Keratinocyte (primary cell): ENCODE data around the gene SLC44A5. TPM values are rescaled to one million over a fixed set of nuclear protein-coding genes. Genes with fewer than 3 reads are reported as not detected.
"Not testable (repeated sequence)": the region's sequence is repeated elsewhere in the genome, so short reads cannot be mapped to it uniquely, and the experiment has no call there.

Experiments used
- DNase-seq: peaks from one replicate; pipeline ENCODE4 v3.0.0-alpha.2; 2011; ENCODE audit warnings: low read depth, missing footprints, low spot score
- FAIRE-seq: peaks from 2 replicates; lab custom pipeline; 2011; peaks lifted over from hg19 to GRCh38; lab: Jason Lieb, UNC
- H2AFZ ChIP-seq: 2 replicates; pipeline ENCODE4 v1.6.0; 2012; ENCODE audit warnings: low read length, control low read depth, inconsistent platforms; ENCODE audit not compliant: control insufficient read depth
- H3K27ac ChIP-seq: 2 replicates; pipeline ENCODE4 v1.5.1; 2011; ENCODE audit warnings: low read length; ENCODE audit not compliant: control insufficient read depth, insufficient read depth
- H3K27me3 ChIP-seq: 3 replicates; pipeline ENCODE4 v1.6.0; 2011; ENCODE audit warnings: low read length; ENCODE audit not compliant: control insufficient read depth, insufficient read depth; ENCODE audit errors: extremely low read depth
- H3K36me3 ChIP-seq, 2 experiments: 2 replicates in 1 of 2; 3 replicates in 1 of 2; pipeline ENCODE4 v1.5.1; 2011; ENCODE audit warnings: low read length in 2 of 2, mild to moderate bottlenecking in 1 of 2; ENCODE audit not compliant: control insufficient read depth in 2 of 2, insufficient read depth in 2 of 2; ENCODE audit errors: extremely low read depth in 1 of 2
- H3K4me1 ChIP-seq: 3 replicates; pipeline ENCODE4 v1.5.1; 2011; ENCODE audit warnings: low read length; ENCODE audit not compliant: control insufficient read depth, insufficient read depth; ENCODE audit errors: extremely low read depth
- H3K4me2 ChIP-seq: 3 replicates; pipeline ENCODE4 v1.6.0; 2011; ENCODE audit warnings: low read depth, low read length; ENCODE audit not compliant: control insufficient read depth, insufficient read depth; ENCODE audit errors: extremely low read depth
- H3K4me3 ChIP-seq, 3 experiments: fragments of 200-600 bp in 1 of 3; sonication (generic) in 1 of 3; 2 replicates in 2 of 3; 3 replicates in 1 of 3; pipeline ENCODE4 v1.5.1; 2011 to 2016; ENCODE audit warnings: low read length in 3 of 3, mild to moderate bottlenecking in 3 of 3, control low read depth in 2 of 3, inconsistent platforms in 1 of 3, low read depth in 1 of 3, mixed read lengths in 1 of 3, mixed run types in 1 of 3, moderate library complexity in 1 of 3; ENCODE audit not compliant: control insufficient read depth in 2 of 3, insufficient read depth in 2 of 3; ENCODE audit errors: extremely low read depth in 1 of 3
- H3K79me2 ChIP-seq: 2 replicates; pipeline ENCODE4 v1.6.0; 2012; ENCODE audit warnings: low read length; ENCODE audit not compliant: control insufficient read depth, insufficient read depth
- H3K9ac ChIP-seq: 3 replicates; pipeline ENCODE4 v1.6.0; 2011; ENCODE audit warnings: low read length; ENCODE audit not compliant: control insufficient read depth, insufficient read depth; ENCODE audit errors: extremely low read depth
- H3K9me1 ChIP-seq: 3 replicates; pipeline ENCODE4 v1.6.0; 2011; ENCODE audit warnings: low read length; ENCODE audit not compliant: control insufficient read depth, insufficient read depth; ENCODE audit errors: extremely low read depth
- H3K9me3 ChIP-seq: 2 replicates; pipeline ENCODE4 v1.5.1; 2012; ENCODE audit warnings: low read depth, low read length; ENCODE audit not compliant: control insufficient read depth
- H4K20me1 ChIP-seq: 3 replicates; pipeline ENCODE4 v1.6.0; 2011; ENCODE audit warnings: low read length; ENCODE audit not compliant: control insufficient read depth, insufficient read depth; ENCODE audit errors: extremely low read depth
- EZH2 ChIP-seq: IDR thresholded peaks from one replicate; pipeline ENCODE4 v1.6.1; 2012; ENCODE audit warnings: inconsistent platforms, mild to moderate bottlenecking, low read length, moderate library complexity
- dilution Hi-C: fragments of 300-500 bp; cut with MboI; formaldehyde crosslinking; loops from one replicate; pipeline ENCODE4 v1.7.0; 2020; ENCODE audit warnings: low sequenced_read_pairs; ENCODE audit not compliant: extremely low pct_ligation_motif_present
- polyA plus RNA-seq, 5 experiments: library from polyadenylated mRNA; depleted of rRNA in 3 of 5; stranded (reverse) in 3 of 5; stranded (forward) in 1 of 5; unstranded in 1 of 5; fragments of >200 nt; gene quantifications; 1 replicate in 1 of 5; 2 replicates in 3 of 5; 3 replicates in 1 of 5; pipeline versions ENCODE4 v1.2.1 to v1.2.3, GENCODE V29; 2011 to 2012; ENCODE audit warnings: missing spikeins in 2 of 5, low read depth in 1 of 5, low replicate concordance in 1 of 5
- TF ChIP-seq, protein P1 (sequence below), 3 experiments: IDR thresholded peaks in 1 of 3; conservative IDR thresholded peaks in 1 of 3; optimal IDR thresholded peaks in 1 of 3; 2 replicates in 2 of 3; 3 replicates in 1 of 3; pipeline versions ENCODE3 to v1.5.1; 2011; ENCODE audit warnings: low read length in 3 of 3, mild to moderate bottlenecking in 3 of 3, moderate library complexity in 2 of 3, control low read depth in 1 of 3, inconsistent platforms in 1 of 3; ENCODE audit not compliant: insufficient read depth in 2 of 3; ENCODE audit errors: extremely low read depth in 1 of 3

The SLC44A5 gene
- polyA plus RNA-seq, 1 donor (not counting 4 experiments of a cell fraction or from before 2014, with no cell fraction given): 0.72 TPM

DNA sequence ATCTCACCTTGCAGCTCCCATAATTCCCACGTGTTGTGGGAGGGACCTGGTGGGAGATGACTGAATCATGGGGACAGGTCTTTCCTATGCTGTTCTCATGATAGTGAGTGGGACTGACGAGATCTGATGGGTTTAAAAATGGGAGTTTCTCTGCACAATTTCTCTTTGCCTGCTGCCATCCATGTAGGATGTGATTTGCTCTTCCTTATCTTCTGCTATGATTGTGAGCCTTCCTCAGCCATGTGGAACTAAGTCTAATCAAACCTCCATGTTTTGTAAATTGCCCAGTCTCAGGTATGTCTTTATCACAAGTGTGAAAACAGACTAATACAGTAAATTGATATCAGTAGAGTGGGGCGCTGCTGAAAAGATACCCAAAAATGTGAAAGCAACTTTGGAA is 195.7 kb downstream of the SLC44A5 start:
- dilution Hi-C loops: no loop called here
- no peaks in the 10 kb centered on the region for H3K9me3 ChIP-seq
- H3K27me3 ChIP-seq: no peaks in the 10 kb centered on the region
- H3K27ac ChIP-seq: no peak overlapping the region
- DNase-seq: no peak
- H3K36me3 ChIP-seq: no peaks in the 10 kb centered on the region
- no peak overlapping the region for H3K4me3 ChIP-seq
- no peaks in the 10 kb centered on the region for H3K79me2 ChIP-seq
- H3K9ac ChIP-seq: no peak overlapping the region
- TF ChIP-seq EZH2: no peak
- TF ChIP-seq, protein P1, sequence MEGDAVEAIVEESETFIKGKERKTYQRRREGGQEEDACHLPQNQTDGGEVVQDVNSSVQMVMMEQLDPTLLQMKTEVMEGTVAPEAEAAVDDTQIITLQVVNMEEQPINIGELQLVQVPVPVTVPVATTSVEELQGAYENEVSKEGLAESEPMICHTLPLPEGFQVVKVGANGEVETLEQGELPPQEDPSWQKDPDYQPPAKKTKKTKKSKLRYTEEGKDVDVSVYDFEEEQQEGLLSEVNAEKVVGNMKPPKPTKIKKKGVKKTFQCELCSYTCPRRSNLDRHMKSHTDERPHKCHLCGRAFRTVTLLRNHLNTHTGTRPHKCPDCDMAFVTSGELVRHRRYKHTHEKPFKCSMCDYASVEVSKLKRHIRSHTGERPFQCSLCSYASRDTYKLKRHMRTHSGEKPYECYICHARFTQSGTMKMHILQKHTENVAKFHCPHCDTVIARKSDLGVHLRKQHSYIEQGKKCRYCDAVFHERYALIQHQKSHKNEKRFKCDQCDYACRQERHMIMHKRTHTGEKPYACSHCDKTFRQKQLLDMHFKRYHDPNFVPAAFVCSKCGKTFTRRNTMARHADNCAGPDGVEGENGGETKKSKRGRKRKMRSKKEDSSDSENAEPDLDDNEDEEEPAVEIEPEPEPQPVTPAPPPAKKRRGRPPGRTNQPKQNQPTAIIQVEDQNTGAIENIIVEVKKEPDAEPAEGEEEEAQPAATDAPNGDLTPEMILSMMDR (optimal IDR thresholded peaks at IDR 0.05 in 1 of 3, IDR thresholded peaks at IDR 0.05 in 1 of 3, conservative IDR thresholded peaks at IDR 0.05 in 1 of 3; ENCODE audit: extremely low read depth in 1 of 3, insufficient read depth in 2 of 3, low read length in 3 of 3): no peak
- H3K4me2 ChIP-seq: no peak overlapping the region
- no peaks in the 10 kb centered on the region for H4K20me1 ChIP-seq
- no peaks in the 10 kb centered on the region for H3K4me1 ChIP-seq
- no peak overlapping the region for H2AFZ ChIP-seq
- H3K9me1 ChIP-seq: no peaks in the 10 kb centered on the region
- no peak for FAIRE-seq

DNA sequence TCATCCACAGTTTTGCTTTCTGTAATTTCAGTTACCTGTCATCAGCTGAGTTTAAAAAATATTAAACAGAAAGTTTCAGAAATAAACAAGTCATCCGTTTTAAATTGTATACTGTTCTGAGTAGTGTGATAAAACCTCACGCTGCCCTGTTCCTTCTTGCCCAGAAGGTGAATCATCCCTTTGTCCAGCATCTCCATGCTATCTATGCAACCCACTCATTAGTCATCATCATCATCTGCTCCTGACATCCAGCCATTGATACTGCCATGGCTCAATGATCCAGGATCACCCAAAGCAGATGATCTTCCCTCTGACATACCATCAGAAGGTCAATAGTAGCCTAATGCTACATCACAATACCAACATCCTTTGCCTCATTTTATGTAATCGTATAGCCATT is 198.3 kb downstream of the SLC44A5 start:
- no peaks in the 10 kb centered on the region for H3K4me1 ChIP-seq
- no peaks in the 10 kb centered on the region for H3K79me2 ChIP-seq
- dilution Hi-C loops: no loop called here
- H3K9me3 ChIP-seq: no peaks in the 10 kb centered on the region
- DNase-seq (no peak), FAIRE-seq (no peak)
- H3K9me1 ChIP-seq: no peaks in the 10 kb centered on the region
- TF ChIP-seq, protein P1 (optimal IDR thresholded peaks at IDR 0.05 in 1 of 3, IDR thresholded peaks at IDR 0.05 in 1 of 3, conservative IDR thresholded peaks at IDR 0.05 in 1 of 3; ENCODE audit: extremely low read depth in 1 of 3, insufficient read depth in 2 of 3, low read length in 3 of 3): no peak
- no peak for TF ChIP-seq EZH2
- H3K27me3 ChIP-seq: no peaks in the 10 kb centered on the region
- no peak overlapping the region for H3K4me2 ChIP-seq
- no peak overlapping the region for H3K9ac ChIP-seq
- no peaks in the 10 kb centered on the region for H3K36me3 ChIP-seq
- no peaks in the 10 kb centered on the region for H4K20me1 ChIP-seq
- H2AFZ ChIP-seq: no peak overlapping the region
- no peak overlapping the region for H3K27ac ChIP-seq
- no peak overlapping the region for H3K4me3 ChIP-seq

DNA sequence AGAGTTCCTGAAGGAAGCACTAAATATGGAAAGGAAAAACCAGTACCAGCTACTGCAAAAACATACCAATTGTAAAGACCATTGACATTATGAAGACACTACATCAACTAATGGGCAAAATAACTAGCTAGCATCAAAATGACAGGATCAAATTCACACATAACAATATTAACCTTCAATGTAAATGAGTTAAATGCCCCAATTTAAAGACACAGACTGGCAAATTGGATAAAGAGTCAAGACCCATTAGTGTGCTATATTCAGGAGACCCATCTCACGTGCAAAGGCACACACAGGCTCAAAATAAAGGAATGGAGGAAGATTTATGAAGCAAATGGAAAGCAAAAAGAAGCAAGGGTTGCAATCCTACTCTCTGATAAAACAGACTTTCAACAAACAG is 206.2 kb downstream of the SLC44A5 start:
- not testable (repeated sequence) for FAIRE-seq

DNA sequence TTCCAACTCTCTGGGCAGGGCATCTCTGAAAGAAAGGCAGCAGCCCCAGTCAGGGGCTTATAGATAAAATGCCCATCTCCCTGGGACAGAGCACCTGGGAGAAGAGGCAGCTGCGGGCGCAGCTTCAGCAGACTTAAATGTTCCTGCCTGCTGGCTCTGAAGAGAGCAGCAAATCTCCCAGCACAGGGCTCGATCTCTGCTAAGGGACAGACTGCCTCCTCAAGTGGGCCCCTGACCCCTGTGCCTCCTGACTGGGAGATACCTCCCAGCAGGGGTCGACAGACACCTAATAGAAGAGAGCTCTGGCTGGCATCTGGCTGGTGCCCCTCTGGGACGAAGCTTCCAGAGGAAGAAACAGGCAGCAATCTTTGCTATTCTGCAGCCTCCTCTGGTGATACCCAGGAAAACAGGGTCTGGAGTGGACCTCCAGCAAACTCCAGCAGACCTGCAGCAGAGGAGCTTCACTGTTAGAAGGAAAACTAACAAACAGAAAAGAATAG is 207.7 kb downstream of the SLC44A5 start:
- DNase-seq, H3K27ac ChIP-seq, H3K4me1 ChIP-seq, H3K9me1 ChIP-seq, H3K36me3 ChIP-seq, dilution Hi-C loops, H3K4me2 ChIP-seq, H4K20me1 ChIP-seq, H3K9me3 ChIP-seq, H2AFZ ChIP-seq, H3K9ac ChIP-seq, H3K27me3 ChIP-seq, H3K4me3 ChIP-seq, H3K79me2 ChIP-seq, FAIRE-seq: not testable (repeated sequence)

More for the DNA sequence above, 206.2 kb downstream of the SLC44A5 start:
- H3K4me2 ChIP-seq, H3K27me3 ChIP-seq, dilution Hi-C loops, H3K4me1 ChIP-seq, H3K9ac ChIP-seq, H3K4me3 ChIP-seq, H3K9me3 ChIP-seq, DNase-seq, H3K9me1 ChIP-seq, H2AFZ ChIP-seq, H3K79me2 ChIP-seq, H3K36me3 ChIP-seq, H4K20me1 ChIP-seq, H3K27ac ChIP-seq: not testable (repeated sequence)
